CD4-positive, alpha-beta T cell (primary cell): ENCODE data around the gene KCNIP4. TPM values are rescaled to one million over a fixed set of nuclear protein-coding genes. Genes with fewer than 3 reads are reported as not detected.
A peak's percentile ranks its signal among the peaks of the same experiment; 100 is the strongest.

Experiments used
- ATAC-seq: fragments of 200-7000 bp; cut with Tn5 transposase; one replicate; pipeline ENCODE4 v1.10.0; 2022; ENCODE audit warnings: mild to moderate bottlenecking; ENCODE audit not compliant: poor library complexity
- CTCF ChIA-PET: fragments of 350-600 bp; sonication (Branson Sonifier 250); formaldehyde crosslinking; loops from one replicate; lab custom pipeline; 2021; ENCODE audit warnings: antibody characterized with exemption, inconsistent platforms; lab: Charles Lee
- POLR2A ChIA-PET: fragments of 350-600 bp; sonication (Branson Sonifier 250); formaldehyde crosslinking; loops from one replicate; lab custom pipeline; 2021; ENCODE audit warnings: antibody characterized with exemption, inconsistent platforms; lab: Charles Lee
- DNase-seq, 14 experiments: peaks; one replicate each; pipeline ENCODE4 v3.0.0-alpha.2; 2013 to 2020; ENCODE audit warnings: mixed read lengths in 2 of 14
- H3K27ac ChIP-seq, 2 donors: one replicate each; pipeline versions ENCODE4 v1.5.1 to v1.7.0; 2013; ENCODE audit warnings: low read length in 2 of 2, low read depth in 1 of 2, mild to moderate bottlenecking in 1 of 2
- H3K27me3 ChIP-seq, 2 experiments: 1 replicate in 1 of 2; 2 replicates in 1 of 2; pipeline versions ENCODE4 v1.6.1 to v1.7.0; 2013; ENCODE audit warnings: low read length in 2 of 2, control low read depth in 1 of 2, mild to moderate bottlenecking in 1 of 2, moderate library complexity in 1 of 2; ENCODE audit not compliant: insufficient read depth in 2 of 2, control insufficient read depth in 1 of 2
- H3K36me3 ChIP-seq: one replicate; pipeline ENCODE4 v1.6.1; 2013; ENCODE audit warnings: low read length, control low read depth; ENCODE audit not compliant: insufficient read depth
- H3K4me1 ChIP-seq: one replicate; pipeline ENCODE4 v1.6.1; 2013; ENCODE audit warnings: low read length, control low read depth; ENCODE audit not compliant: insufficient read depth
- H3K4me3 ChIP-seq: one replicate; pipeline ENCODE4 v1.5.1; 2013; ENCODE audit warnings: mild to moderate bottlenecking, low read length, moderate library complexity
- H3K9me3 ChIP-seq, 2 experiments: 1 replicate in 1 of 2; 2 replicates in 1 of 2; pipeline versions ENCODE4 v1.6.1 to v1.7.0; 2013; ENCODE audit warnings: low read length in 2 of 2, mild to moderate bottlenecking in 2 of 2, control low read depth in 1 of 2, moderate library complexity in 1 of 2; ENCODE audit not compliant: control insufficient read depth in 1 of 2, insufficient read depth in 1 of 2
- H3K27ac Mint-ChIP-seq: one replicate; pipeline ENCODE4 v1.8.0; 2020; ENCODE audit warnings: mixed read lengths
- H3K27me3 Mint-ChIP-seq: one replicate; pipeline ENCODE4 v1.8.0; 2021; ENCODE audit warnings: mixed read lengths
- H3K36me3 Mint-ChIP-seq: one replicate; pipeline ENCODE4 v1.8.0; 2021; ENCODE audit warnings: low read depth, mixed read lengths
- H3K4me1 Mint-ChIP-seq: one replicate; pipeline ENCODE4 v1.8.0; 2021; ENCODE audit warnings: low read depth, mixed read lengths
- H3K4me3 Mint-ChIP-seq: one replicate; pipeline ENCODE4 v1.8.0; 2020; ENCODE audit warnings: mild to moderate bottlenecking, mixed read lengths
- H3K9me3 Mint-ChIP-seq: one replicate; pipeline ENCODE4 v1.8.0; 2020; ENCODE audit warnings: mixed read lengths
- intact Hi-C, 2 experiments: fragments of 100-400 bp; cut with DNase I in 1 of 2; cut with micrococcal nuclease in 1 of 2; formaldehyde crosslinking; loops; one replicate each; pipeline versions ENCODE4 v1.15.1 to v1.9.0; 2023 to 2025; cut with DNase I, micrococcal nuclease
- total RNA-seq, 174 experiments: library from RNA in 2 of 174; stranded (reverse) in 2 of 174; gene quantifications; one replicate each; pipeline ENCODE4 v1.2.3 and lab custom pipeline; 2021 to 2026
- TF ChIP-seq, protein P1 (sequence below): fragments of 200-600 bp; IDR thresholded peaks from one replicate; pipeline ENCODE4 v1.8.0; 2022; ENCODE audit warnings: antibody characterized with exemption, mild to moderate bottlenecking

Gene KCNIP4
- total RNA-seq, 2 experiments from 2014 or later = not detected

DNA sequence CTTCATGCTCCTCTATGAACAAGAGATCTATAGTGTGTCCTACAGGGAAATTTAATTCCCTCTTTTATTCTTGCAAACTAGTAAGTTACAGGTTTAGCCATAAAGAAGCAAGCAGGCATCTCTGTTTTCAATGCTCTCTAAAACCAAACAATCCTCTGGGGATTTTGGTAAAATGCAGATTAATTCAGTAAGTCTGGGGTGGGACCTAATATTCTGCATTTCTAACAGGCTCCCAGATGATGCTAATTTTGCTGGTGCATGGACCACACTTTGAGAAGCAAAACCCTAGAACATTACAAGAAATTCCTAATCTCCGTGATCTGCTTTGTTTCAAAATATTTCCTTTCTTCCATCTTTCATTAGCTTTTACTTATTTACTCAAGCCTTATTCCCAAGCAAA lies 903.5 kb downstream of the KCNIP4 start:
- Mint-ChIP-seq H3K4me1 (no peaks in the 10 kb centered on the region), H3K27me3 (no peaks in the 10 kb centered on the region), H3K9me3 (peaks cover 8% of the 10 kb centered on the region), H3K36me3 (no peaks in the 10 kb centered on the region), H3K27ac (no peak overlapping the region), H3K4me3 (no peak overlapping the region)
- Histone ChIP-seq H3K36me3 (no peaks in the 10 kb centered on the region), H3K4me3 (no peak overlapping the region), H3K4me1 (no peaks in the 10 kb centered on the region), H3K9me3 (peaks cover 0 to 3% of the 10 kb centered on the region in 2 experiments), H3K27ac (no peak overlapping the region), H3K27me3 (no peaks in the 10 kb centered on the region)
- DNase-seq = no peak
- TF ChIP-seq, protein P1, sequence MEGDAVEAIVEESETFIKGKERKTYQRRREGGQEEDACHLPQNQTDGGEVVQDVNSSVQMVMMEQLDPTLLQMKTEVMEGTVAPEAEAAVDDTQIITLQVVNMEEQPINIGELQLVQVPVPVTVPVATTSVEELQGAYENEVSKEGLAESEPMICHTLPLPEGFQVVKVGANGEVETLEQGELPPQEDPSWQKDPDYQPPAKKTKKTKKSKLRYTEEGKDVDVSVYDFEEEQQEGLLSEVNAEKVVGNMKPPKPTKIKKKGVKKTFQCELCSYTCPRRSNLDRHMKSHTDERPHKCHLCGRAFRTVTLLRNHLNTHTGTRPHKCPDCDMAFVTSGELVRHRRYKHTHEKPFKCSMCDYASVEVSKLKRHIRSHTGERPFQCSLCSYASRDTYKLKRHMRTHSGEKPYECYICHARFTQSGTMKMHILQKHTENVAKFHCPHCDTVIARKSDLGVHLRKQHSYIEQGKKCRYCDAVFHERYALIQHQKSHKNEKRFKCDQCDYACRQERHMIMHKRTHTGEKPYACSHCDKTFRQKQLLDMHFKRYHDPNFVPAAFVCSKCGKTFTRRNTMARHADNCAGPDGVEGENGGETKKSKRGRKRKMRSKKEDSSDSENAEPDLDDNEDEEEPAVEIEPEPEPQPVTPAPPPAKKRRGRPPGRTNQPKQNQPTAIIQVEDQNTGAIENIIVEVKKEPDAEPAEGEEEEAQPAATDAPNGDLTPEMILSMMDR = no peak
- POLR2A ChIA-PET = no interaction called here
- CTCF ChIA-PET = no interaction called here
- intact Hi-C loops = no loop called here
- ATAC-seq = no peak

DNA sequence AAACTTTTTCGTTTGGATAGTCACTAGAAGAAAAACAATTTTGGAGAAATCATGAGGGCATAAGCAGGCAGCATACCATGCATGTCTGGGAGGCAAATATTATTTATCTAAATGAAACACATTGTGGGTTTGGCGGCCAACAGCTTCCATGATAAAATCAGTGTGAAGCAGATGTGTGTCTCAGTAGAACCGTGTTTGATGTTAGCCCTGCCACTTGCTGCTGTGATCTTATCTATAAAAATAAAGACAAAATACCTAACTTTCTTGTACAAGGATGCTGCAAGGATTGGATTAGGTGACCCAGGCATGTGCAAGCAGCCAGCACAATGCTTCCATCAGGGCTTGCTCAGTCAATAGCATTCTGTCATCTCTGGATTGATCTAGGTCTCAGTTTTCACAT lies 906.9 kb downstream of the KCNIP4 start:
- Histone ChIP-seq H3K4me3 (no peak overlapping the region), H3K27me3 (no peaks in the 10 kb centered on the region), H3K36me3 (no peaks in the 10 kb centered on the region), H3K9me3 (no peaks in the 10 kb centered on the region), H3K27ac (no peak overlapping the region), H3K4me1 (no peaks in the 10 kb centered on the region)
- ChIA-PET POLR2A (no interaction called here), CTCF (no interaction called here)
- peak in 1 of 14 experiments; percentile 1 for DNase-seq
- H3K4me3 Mint-ChIP-seq = no peak overlapping the region
- intact Hi-C loops = no loop called here
- no peaks in the 10 kb centered on the region for H3K36me3 Mint-ChIP-seq
- H3K9me3 Mint-ChIP-seq = peaks cover 8% of the 10 kb centered on the region
- H3K27ac Mint-ChIP-seq = no peak overlapping the region
- H3K27me3 Mint-ChIP-seq = no peaks in the 10 kb centered on the region
- no peaks in the 10 kb centered on the region for H3K4me1 Mint-ChIP-seq
- TF ChIP-seq, protein P1 = no peak
- ATAC-seq = no peak

DNA sequence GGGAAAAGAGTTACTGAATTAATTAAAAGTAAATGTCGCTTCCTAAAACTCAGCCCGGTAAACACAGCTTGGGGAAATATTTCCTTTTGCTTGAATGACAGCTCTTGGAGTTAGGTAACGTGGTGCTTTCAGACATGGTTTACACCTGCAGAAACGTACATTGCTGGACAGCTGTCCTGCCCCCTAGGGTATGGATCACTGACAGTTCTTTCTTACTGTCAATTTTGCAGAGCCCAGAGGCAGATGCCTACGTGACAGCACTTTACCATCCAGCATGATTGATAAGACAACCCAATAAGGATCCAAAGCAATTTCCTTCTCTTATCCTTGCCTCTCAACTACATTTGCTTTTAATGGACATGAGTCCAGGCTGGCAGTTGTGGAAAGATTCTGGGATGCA lies 913.8 kb downstream of the KCNIP4 start:
- Histone ChIP-seq H3K4me3 (no peak overlapping the region), H3K27ac (no peak overlapping the region), H3K9me3 (no peaks in the 10 kb centered on the region), H3K27me3 (no peaks in the 10 kb centered on the region), H3K4me1 (no peaks in the 10 kb centered on the region), H3K36me3 (no peaks in the 10 kb centered on the region)
- H3K9me3 Mint-ChIP-seq = peaks cover 7% of the 10 kb centered on the region
- no peaks in the 10 kb centered on the region for H3K27me3 Mint-ChIP-seq
- no peak overlapping the region for H3K4me3 Mint-ChIP-seq
- H3K4me1 Mint-ChIP-seq = no peaks in the 10 kb centered on the region
- DNase-seq (no peak), ATAC-seq (no peak)
- ChIA-PET CTCF (no interaction called here), POLR2A (no interaction called here)
- TF ChIP-seq, protein P1 = no peak
- intact Hi-C loops = no loop called here
- H3K27ac Mint-ChIP-seq = no peak overlapping the region
- no peaks in the 10 kb centered on the region for H3K36me3 Mint-ChIP-seq
